ENCODE results near the gene NRXN2. TPM values are rescaled to one million over a fixed set of nuclear protein-coding genes. Genes with fewer than 3 reads are reported as not detected.

Gene NRXN2
- total and polyA plus RNA-seq, 2 donors (not counting 3 experiments of a cell fraction or from before 2014, with no cell fraction given) = not detected

- Histone ChIP-seq H3K9ac (replicated peaks; ENCODE audit: extremely low read depth, insufficient read depth, low read length) (no peak overlapping the region), H3K4me3 (replicated peaks in 1 of 3; ENCODE audit: insufficient read depth in 1 of 3, low read depth in 1 of 3, low read length in 3 of 3) (no peak overlapping the region), H3K9me1 (replicated peaks; ENCODE audit: control insufficient read depth, extremely low read depth, insufficient read depth, low read length) (no peaks in the 10 kb centered on the region), H3K4me2 (ENCODE audit: insufficient read depth, low read length) (no peak overlapping the region), H3K27me3 (ENCODE audit: control insufficient read depth in 2 of 2, insufficient read depth in 2 of 2, low read length in 2 of 2) (peaks cover 20 to 34% of the 10 kb centered on the region in 2 experiments), H3K79me2 (ENCODE audit: control insufficient read depth, insufficient read depth, low read length) (no peaks in the 10 kb centered on the region), H3K9me3 (replicated peaks; ENCODE audit: control insufficient read depth, insufficient read depth, low read length) (no peaks in the 10 kb centered on the region), H3K4me1 (ENCODE audit: control insufficient read depth, extremely low read depth, insufficient read depth, low read length) (no peaks in the 10 kb centered on the region), H4K20me1 (replicated peaks; ENCODE audit: control insufficient read depth, extremely low read depth, insufficient read depth, low read length) (no peaks in the 10 kb centered on the region), H3K27ac (ENCODE audit: insufficient read depth, low read depth, low read length) (no peak overlapping the region), H3K36me3 (ENCODE audit: control insufficient read depth in 2 of 2, extremely low read depth in 1 of 2, insufficient read depth in 2 of 2, low read length in 2 of 2) (no peaks in the 10 kb centered on the region), H2AFZ (ENCODE audit: low read depth, low read length) (no peak overlapping the region)
- intact Hi-C loops (cut with micrococcal nuclease) (no loop called here), dilution Hi-C loops (cut with MboI; ENCODE audit: extremely low pct_ligation_motif_present, low sequenced_read_pairs) (no loop called here)
- FAIRE-seq (no peak), DNase-seq (ENCODE audit: low read depth, low spot score) (no peak)
- no peak for TF ChIP-seq FOS (IDR thresholded peaks at IDR 0.05; ENCODE audit: borderline replicate concordance, insufficient read depth, low read length)
- no peak for TF ChIP-seq POLR2AphosphoS5 (IDR thresholded peaks at IDR 0.05; ENCODE audit: insufficient read depth, low read depth, low read length)
- TF ChIP-seq, protein P1, sequence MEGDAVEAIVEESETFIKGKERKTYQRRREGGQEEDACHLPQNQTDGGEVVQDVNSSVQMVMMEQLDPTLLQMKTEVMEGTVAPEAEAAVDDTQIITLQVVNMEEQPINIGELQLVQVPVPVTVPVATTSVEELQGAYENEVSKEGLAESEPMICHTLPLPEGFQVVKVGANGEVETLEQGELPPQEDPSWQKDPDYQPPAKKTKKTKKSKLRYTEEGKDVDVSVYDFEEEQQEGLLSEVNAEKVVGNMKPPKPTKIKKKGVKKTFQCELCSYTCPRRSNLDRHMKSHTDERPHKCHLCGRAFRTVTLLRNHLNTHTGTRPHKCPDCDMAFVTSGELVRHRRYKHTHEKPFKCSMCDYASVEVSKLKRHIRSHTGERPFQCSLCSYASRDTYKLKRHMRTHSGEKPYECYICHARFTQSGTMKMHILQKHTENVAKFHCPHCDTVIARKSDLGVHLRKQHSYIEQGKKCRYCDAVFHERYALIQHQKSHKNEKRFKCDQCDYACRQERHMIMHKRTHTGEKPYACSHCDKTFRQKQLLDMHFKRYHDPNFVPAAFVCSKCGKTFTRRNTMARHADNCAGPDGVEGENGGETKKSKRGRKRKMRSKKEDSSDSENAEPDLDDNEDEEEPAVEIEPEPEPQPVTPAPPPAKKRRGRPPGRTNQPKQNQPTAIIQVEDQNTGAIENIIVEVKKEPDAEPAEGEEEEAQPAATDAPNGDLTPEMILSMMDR (IDR thresholded peaks at IDR 0.05; ENCODE audit: extremely low read depth in 1 of 2, insufficient read depth in 1 of 2, low read depth in 1 of 2, low read length in 2 of 2) = no peak
- no peak for TF ChIP-seq EZH2 (IDR thresholded peaks at IDR 0.05; ENCODE audit: borderline replicate concordance, low read depth, low read length, severe bottlenecking)
- no peak for TF ChIP-seq MYC (IDR thresholded peaks at IDR 0.05; ENCODE audit: low read depth, low read length)
- no peak for TF ChIP-seq JUN (IDR thresholded peaks at IDR 0.05; ENCODE audit: borderline replicate concordance, insufficient read depth, insufficient read length, low read depth)
- TF ChIP-seq, protein P2, sequence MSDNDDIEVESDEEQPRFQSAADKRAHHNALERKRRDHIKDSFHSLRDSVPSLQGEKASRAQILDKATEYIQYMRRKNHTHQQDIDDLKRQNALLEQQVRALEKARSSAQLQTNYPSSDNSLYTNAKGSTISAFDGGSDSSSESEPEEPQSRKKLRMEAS (IDR thresholded peaks at IDR 0.05; ENCODE audit: insufficient read depth, insufficient read length) = no peak
- TF ChIP-seq GATA2 (IDR thresholded peaks at IDR 0.05; ENCODE audit: insufficient read depth, insufficient read length, low read depth, low read length) = no peak
- no peak for TF ChIP-seq POLR2A (IDR thresholded peaks at IDR 0.05; ENCODE audit: low read depth, low read length)
- no TSS peak for BruUV-seq (replicated peaks)
- ChIA-PET CTCF (no interaction called here), POLR2A (no interaction called here)
These were observed 27.4 kb downstream of the NRXN2 start for GRCh38 chr11:64695548-64695947.

All from endothelial cell of umbilical vein (primary cell).